ENCODE data around the gene PARD6G.

PARD6G gene

GRCh38 chr18:80175451-80176204 is 71.7 kb downstream of the PARD6G start:
- H4K91ac ChIP-seq (ENCODE audit: low read length), result no peak overlapping the region
- H3K27ac ChIP-seq (ENCODE audit: low read length, poor library complexity, severe bottlenecking), result no peak overlapping the region
- H3K4me1 ChIP-seq (ENCODE audit: control insufficient read depth, insufficient read depth, low read depth, low read length), result peaks cover 16% of the 10 kb centered on the region
- H4K8ac ChIP-seq (ENCODE audit: low read length), result no peak overlapping the region
- no peak overlapping the region for H3K4ac ChIP-seq (ENCODE audit: low read depth in 1 of 2, low read length in 2 of 2)
- peaks cover 0 to 34% of the 10 kb centered on the region in 2 experiments for H3K27me3 ChIP-seq (ENCODE audit: control insufficient read depth in 1 of 2, insufficient read depth in 1 of 2, low read length in 2 of 2)
- H2AK5ac ChIP-seq (ENCODE audit: low read length, severe bottlenecking), result no peak overlapping the region
- H3K79me1 ChIP-seq (replicated peaks; ENCODE audit: low read length, poor library complexity, severe bottlenecking), result no peaks in the 10 kb centered on the region
- H2BK5ac ChIP-seq (ENCODE audit: low read depth, low read length, poor library complexity, severe bottlenecking), result no peak overlapping the region
- H3K9ac ChIP-seq (ENCODE audit: low read length), result no peak overlapping the region
- H2AFZ ChIP-seq (ENCODE audit: low read depth, low read length), result no peak overlapping the region
- DNase-seq, result no peak
- H3K23ac ChIP-seq (ENCODE audit: low read length in 2 of 2), result no peak overlapping the region
- WGBS, result 83% methylated on average over 14 of the region's 18 CpGs
- H3K4me2 ChIP-seq (ENCODE audit: low read length, poor library complexity, severe bottlenecking), result no peak overlapping the region
- no peak overlapping the region for H2BK120ac ChIP-seq (ENCODE audit: low read depth, low read length)
- no peak overlapping the region for H2BK15ac ChIP-seq (ENCODE audit: low read depth, poor library complexity, severe bottlenecking)
- H3K14ac ChIP-seq (ENCODE audit: low read length in 2 of 2), result no peak overlapping the region
- H3K36me3 ChIP-seq (ENCODE audit: control insufficient read depth in 1 of 2, insufficient read depth in 2 of 2, low read depth in 1 of 2, low read length in 2 of 2), result no peaks in the 10 kb centered on the region
- H3K4me3 ChIP-seq (ENCODE audit: insufficient read depth in 1 of 2, low read depth in 1 of 2, low read length in 2 of 2), result no peak overlapping the region
- H2BK12ac ChIP-seq (ENCODE audit: low read length in 2 of 2), result no peak overlapping the region
- no peak overlapping the region for H3K18ac ChIP-seq (ENCODE audit: low read depth in 1 of 2, low read length in 2 of 2)
- H3K9me3 ChIP-seq (ENCODE audit: control insufficient read depth, low read length), result no peaks in the 10 kb centered on the region

- Histone ChIP-seq H2BK120ac (ENCODE audit: low read depth, low read length) (no peak overlapping the region), H3K4ac (ENCODE audit: low read depth in 1 of 2, low read length in 2 of 2) (no peak overlapping the region), H3K4me2 (ENCODE audit: low read length, poor library complexity, severe bottlenecking) (no peak overlapping the region), H4K91ac (ENCODE audit: low read length) (no peak overlapping the region), H2BK15ac (ENCODE audit: low read depth, poor library complexity, severe bottlenecking) (no peak overlapping the region), H2BK12ac (ENCODE audit: low read length in 2 of 2) (no peak overlapping the region), H3K27ac (ENCODE audit: low read length, poor library complexity, severe bottlenecking) (no peak overlapping the region), H4K8ac (ENCODE audit: low read length) (no peak overlapping the region), H2AK5ac (ENCODE audit: low read length, severe bottlenecking) (no peak overlapping the region), H3K9me3 (ENCODE audit: control insufficient read depth, low read length) (no peaks in the 10 kb centered on the region), H3K27me3 (ENCODE audit: control insufficient read depth in 1 of 2, insufficient read depth in 1 of 2, low read length in 2 of 2) (peaks cover 0 to 32% of the 10 kb centered on the region in 2 experiments), H2AFZ (ENCODE audit: low read depth, low read length) (no peak overlapping the region), H3K14ac (ENCODE audit: low read length in 2 of 2) (no peak overlapping the region), H3K23ac (ENCODE audit: low read length in 2 of 2) (no peak overlapping the region), H3K36me3 (ENCODE audit: control insufficient read depth in 1 of 2, insufficient read depth in 2 of 2, low read depth in 1 of 2, low read length in 2 of 2) (no peaks in the 10 kb centered on the region), H3K4me3 (ENCODE audit: insufficient read depth in 1 of 2, low read depth in 1 of 2, low read length in 2 of 2) (no peak overlapping the region), H3K9ac (ENCODE audit: low read length) (no peak overlapping the region), H3K79me1 (replicated peaks; ENCODE audit: low read length, poor library complexity, severe bottlenecking) (no peaks in the 10 kb centered on the region), H3K18ac (ENCODE audit: low read depth in 1 of 2, low read length in 2 of 2) (no peak overlapping the region), H2BK5ac (ENCODE audit: low read depth, low read length, poor library complexity, severe bottlenecking) (no peak overlapping the region), H3K4me1 (ENCODE audit: control insufficient read depth, insufficient read depth, low read depth, low read length) (peaks cover 18% of the 10 kb centered on the region)
- WGBS, result 95% methylated on average over 10 of the region's 10 CpGs
- no peak for DNase-seq
Measured at GRCh38 chr18:80173060-80173459, 74.3 kb downstream of the PARD6G start.

GRCh38 chr18:80172056-80172455 is 75.3 kb downstream of the PARD6G start:
- no peak overlapping the region for H3K9ac ChIP-seq (ENCODE audit: low read length)
- no peaks in the 10 kb centered on the region for H3K79me1 ChIP-seq (replicated peaks; ENCODE audit: low read length, poor library complexity, severe bottlenecking)
- no peak overlapping the region for H3K4ac ChIP-seq (ENCODE audit: low read depth in 1 of 2, low read length in 2 of 2)
- H2BK12ac ChIP-seq (ENCODE audit: low read length in 2 of 2), result peak overlapping the region in 1 of 2 experiments; percentile 55
- H2BK5ac ChIP-seq (ENCODE audit: low read depth, low read length, poor library complexity, severe bottlenecking), result no peak overlapping the region
- peaks cover 18% of the 10 kb centered on the region for H3K4me1 ChIP-seq (ENCODE audit: control insufficient read depth, insufficient read depth, low read depth, low read length)
- H3K9me3 ChIP-seq (ENCODE audit: control insufficient read depth, low read length), result no peaks in the 10 kb centered on the region
- no peak overlapping the region for H2BK120ac ChIP-seq (ENCODE audit: low read depth, low read length)
- WGBS, result 88% methylated on average over 3 of the region's 4 CpGs
- no peak for DNase-seq
- H3K4me2 ChIP-seq (ENCODE audit: low read length, poor library complexity, severe bottlenecking), result no peak overlapping the region
- no peak overlapping the region for H2AFZ ChIP-seq (ENCODE audit: low read depth, low read length)
- no peak overlapping the region for H3K4me3 ChIP-seq (ENCODE audit: insufficient read depth in 1 of 2, low read depth in 1 of 2, low read length in 2 of 2)
- H3K18ac ChIP-seq (ENCODE audit: low read depth in 1 of 2, low read length in 2 of 2), result no peak overlapping the region
- H3K14ac ChIP-seq (ENCODE audit: low read length in 2 of 2), result no peak overlapping the region
- no peak overlapping the region for H4K91ac ChIP-seq (ENCODE audit: low read length)
- H3K27ac ChIP-seq (ENCODE audit: low read length, poor library complexity, severe bottlenecking), result no peak overlapping the region
- H3K36me3 ChIP-seq (ENCODE audit: control insufficient read depth in 1 of 2, insufficient read depth in 2 of 2, low read depth in 1 of 2, low read length in 2 of 2), result peaks cover 0 to 2% of the 10 kb centered on the region in 2 experiments
- peaks cover 0 to 28% of the 10 kb centered on the region in 2 experiments for H3K27me3 ChIP-seq (ENCODE audit: control insufficient read depth in 1 of 2, insufficient read depth in 1 of 2, low read length in 2 of 2)
- H2BK15ac ChIP-seq (ENCODE audit: low read depth, poor library complexity, severe bottlenecking), result no peak overlapping the region
- H4K8ac ChIP-seq (ENCODE audit: low read length), result no peak overlapping the region
- H3K23ac ChIP-seq (ENCODE audit: low read length in 2 of 2), result no peak overlapping the region
- no peak overlapping the region for H2AK5ac ChIP-seq (ENCODE audit: low read length, severe bottlenecking)

DNA sequence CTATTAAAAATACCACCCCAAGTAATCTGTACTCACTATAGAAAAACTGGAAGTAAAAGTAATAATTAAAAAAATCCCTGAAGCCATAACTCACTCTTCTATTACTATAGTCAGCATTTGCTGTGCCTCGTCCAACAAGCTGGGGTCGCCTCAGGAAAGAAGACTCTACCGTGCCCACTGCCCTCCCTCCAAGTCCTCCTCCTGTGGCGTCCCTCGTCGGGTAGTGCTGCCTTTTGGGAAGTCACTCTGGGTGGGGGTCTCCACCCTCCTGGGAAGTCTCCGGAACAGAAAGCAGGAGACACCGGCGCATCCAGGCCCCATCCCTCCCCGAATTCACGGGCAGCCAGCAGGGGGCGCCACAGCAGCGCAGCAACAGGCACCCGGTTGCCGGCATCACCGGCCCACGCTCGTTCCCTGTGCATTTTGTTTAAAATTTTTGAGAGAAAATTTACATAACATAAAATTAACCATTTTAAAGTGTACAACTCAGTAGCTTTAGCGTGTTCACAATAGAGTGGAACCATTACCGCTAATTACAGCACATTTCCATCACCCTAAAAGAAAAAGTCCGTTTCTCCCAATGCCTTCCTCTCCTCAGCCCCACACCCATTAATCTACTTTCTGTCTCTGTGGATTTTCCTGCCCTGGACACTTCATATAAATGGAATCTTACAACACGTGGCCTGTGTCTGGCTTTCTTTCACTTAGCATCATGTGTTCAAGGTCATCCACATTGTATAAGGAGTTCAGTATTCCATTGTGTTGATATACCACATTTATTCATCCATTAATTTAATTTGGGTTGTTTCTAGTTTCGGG is 76.1 kb downstream of the PARD6G start:
- 44% methylated on average over 13 of the region's 23 CpGs for WGBS
- H3K23ac ChIP-seq (ENCODE audit: low read length in 2 of 2), result no peak overlapping the region
- peak; percentile 83 for DNase-seq

More for the DNA sequence above, 76.1 kb downstream of the PARD6G start:
- Histone ChIP-seq H3K27me3 (ENCODE audit: control insufficient read depth in 1 of 2, insufficient read depth in 1 of 2, low read length in 2 of 2) (peaks cover 0 to 25% of the 10 kb centered on the region in 2 experiments), H2BK5ac (ENCODE audit: low read depth, low read length, poor library complexity, severe bottlenecking) (no peak overlapping the region), H3K79me1 (replicated peaks; ENCODE audit: low read length, poor library complexity, severe bottlenecking) (no peaks in the 10 kb centered on the region), H2BK120ac (ENCODE audit: low read depth, low read length) (peak overlapping the region; percentile 55), H2AK5ac (ENCODE audit: low read length, severe bottlenecking) (no peak overlapping the region), H4K91ac (ENCODE audit: low read length) (peak overlapping the region; percentile 37), H3K27ac (ENCODE audit: low read length, poor library complexity, severe bottlenecking) (no peak overlapping the region), H3K4ac (ENCODE audit: low read depth in 1 of 2, low read length in 2 of 2) (peak overlapping the region in 1 of 2 experiments; percentile 75), H4K8ac (ENCODE audit: low read length) (peak overlapping the region; percentile 56), H3K9me3 (ENCODE audit: control insufficient read depth, low read length) (no peaks in the 10 kb centered on the region), H3K36me3 (ENCODE audit: control insufficient read depth in 1 of 2, insufficient read depth in 2 of 2, low read depth in 1 of 2, low read length in 2 of 2) (peaks cover 0 to 3% of the 10 kb centered on the region in 2 experiments), H3K4me3 (ENCODE audit: insufficient read depth in 1 of 2, low read depth in 1 of 2, low read length in 2 of 2) (peak overlapping the region in 1 of 2 experiments; percentile 66), H3K4me2 (ENCODE audit: low read length, poor library complexity, severe bottlenecking) (peak overlapping the region; percentile 50), H2AFZ (ENCODE audit: low read depth, low read length) (no peak overlapping the region), H3K4me1 (ENCODE audit: control insufficient read depth, insufficient read depth, low read depth, low read length) (peaks cover 12% of the 10 kb centered on the region), H3K9ac (ENCODE audit: low read length) (peak overlapping the region; percentile 75), H3K14ac (ENCODE audit: low read length in 2 of 2) (peak overlapping the region in 1 of 2 experiments; percentile 74), H2BK15ac (ENCODE audit: low read depth, poor library complexity, severe bottlenecking) (peak overlapping the region; percentile 54), H2BK12ac (ENCODE audit: low read length in 2 of 2) (peak overlapping the region in 1 of 2 experiments; percentile 39), H3K18ac (ENCODE audit: low read depth in 1 of 2, low read length in 2 of 2) (peak overlapping the region in 1 of 2 experiments; percentile 79)
